Measurements from ENCODE around the gene TTF1.

Gene TTF1

DNA sequence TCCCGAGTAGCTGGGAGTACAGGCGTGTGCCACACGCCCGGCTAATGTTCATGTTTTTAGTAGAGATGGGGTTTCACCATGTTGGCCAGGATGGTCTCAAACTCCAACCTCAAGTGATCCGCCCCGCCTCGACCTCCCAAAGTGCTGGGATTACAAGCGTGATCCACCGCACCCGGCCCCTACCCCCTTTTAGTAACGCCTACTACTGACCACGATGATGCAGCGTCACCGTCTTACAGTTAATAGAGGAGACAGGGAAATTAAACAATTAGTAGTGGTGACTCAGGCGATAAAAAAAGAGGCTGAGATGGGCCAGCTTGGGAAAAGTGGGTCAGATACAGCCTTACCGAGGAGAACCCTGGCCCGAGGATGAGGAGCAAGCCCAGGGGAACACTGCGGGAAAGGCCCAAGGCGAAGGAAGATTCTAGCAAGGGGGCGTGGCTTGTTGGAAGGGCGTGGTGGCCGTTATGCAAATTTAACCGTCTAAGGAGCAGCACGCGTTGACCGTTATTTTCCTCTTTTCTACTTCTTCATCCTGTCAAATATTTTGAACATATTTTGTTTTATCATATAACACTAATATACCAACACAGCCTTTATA, 50.2 kb downstream of the TTF1 start:
- no peak for DNase-seq

DNA sequence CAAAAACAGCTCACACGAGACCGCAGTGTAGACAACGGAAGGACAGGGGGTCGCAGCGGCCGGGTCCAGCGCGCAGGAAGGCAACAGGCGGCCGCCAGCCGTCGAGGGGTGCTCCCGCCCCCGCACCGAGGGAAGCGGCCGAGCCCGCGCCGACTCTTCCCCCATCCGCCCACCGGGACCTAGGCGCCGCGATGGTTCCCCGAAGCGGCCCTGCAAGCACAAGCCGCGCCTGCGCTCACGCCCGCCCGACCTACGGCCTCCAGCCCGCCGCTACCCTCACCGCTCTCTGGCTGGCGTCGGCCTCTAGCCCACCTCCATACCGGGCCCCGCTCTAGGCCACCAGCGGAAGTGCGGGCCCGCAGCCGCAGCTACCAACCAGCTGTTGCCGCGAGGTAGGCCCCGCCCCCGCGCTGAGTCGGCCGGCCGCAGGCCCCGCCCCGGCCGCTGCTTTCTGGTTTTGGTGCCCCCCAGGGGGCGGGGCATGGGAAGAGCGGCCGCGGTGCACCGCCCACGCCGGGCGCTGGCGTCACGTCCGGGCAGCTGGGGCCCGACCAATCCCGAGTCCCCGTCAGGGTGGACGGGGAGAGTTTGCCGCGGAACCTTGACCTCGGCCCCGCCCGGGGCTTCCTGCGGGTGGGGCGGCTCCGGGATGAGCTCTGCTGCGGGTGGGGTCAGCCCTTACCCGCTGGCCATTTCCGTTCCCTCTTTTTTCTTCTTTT, 51.8 kb downstream of the TTF1 start, which contains the start of gene SETX:
Gene SETX (minus strand): TSS at position 350 of the 719 bp plus-strand sequence. CDS start 5,558 bp downstream, outside the sequence.
- peak; percentile 94 for DNase-seq

DNA sequence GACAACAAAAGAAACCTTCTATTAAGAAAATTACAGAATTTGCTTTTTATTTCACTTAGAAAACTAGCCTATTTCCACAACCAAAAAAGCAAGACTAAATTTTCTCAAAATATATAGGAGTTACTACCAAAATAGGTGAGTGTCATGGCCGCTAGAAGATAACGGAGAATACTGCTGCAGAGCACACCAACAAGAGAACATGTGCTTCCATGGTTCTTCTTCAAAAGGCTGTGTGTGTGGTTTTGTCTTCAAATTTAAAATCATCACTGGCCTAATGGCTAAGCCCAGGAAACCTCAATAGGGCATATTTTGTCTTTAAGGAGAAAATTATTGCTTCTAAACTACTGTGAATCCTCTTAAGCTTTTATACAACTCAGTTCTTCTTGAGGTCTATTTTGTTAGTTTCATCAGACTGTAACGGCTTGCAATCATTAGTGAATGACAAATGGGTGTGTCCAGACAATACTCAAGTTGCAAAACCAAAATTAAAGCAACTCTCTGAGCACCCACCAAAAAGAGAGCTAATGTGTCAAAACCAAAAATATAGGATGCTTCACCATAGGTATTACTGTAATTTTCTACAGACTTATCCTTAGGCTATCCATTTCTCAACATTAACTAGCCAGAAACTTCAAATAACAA, 55.1 kb downstream of the TTF1 start:
- no peak for DNase-seq

DNA sequence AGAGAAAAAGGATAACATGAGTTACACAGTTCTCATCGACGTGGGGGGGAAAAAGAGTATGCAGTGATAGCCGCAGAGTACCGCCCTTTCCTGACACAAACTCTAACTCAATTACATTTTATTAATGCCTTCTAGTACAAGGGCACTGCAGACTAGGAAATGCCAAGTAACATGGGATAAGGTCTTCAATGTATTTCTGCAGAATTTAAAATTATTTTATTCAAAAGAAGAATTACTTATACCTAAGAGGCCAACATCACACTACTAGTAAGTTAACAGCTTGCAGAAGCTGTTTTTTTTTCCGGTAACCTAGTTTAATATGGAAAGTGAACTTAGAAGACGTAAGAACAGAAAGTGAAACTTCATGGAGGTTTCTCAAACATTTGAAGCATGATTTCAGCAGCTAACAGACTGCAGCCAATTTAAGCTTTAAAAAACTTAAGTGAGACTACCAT, 55.8 kb downstream of the TTF1 start:
- DNase-seq = no peak

DNA sequence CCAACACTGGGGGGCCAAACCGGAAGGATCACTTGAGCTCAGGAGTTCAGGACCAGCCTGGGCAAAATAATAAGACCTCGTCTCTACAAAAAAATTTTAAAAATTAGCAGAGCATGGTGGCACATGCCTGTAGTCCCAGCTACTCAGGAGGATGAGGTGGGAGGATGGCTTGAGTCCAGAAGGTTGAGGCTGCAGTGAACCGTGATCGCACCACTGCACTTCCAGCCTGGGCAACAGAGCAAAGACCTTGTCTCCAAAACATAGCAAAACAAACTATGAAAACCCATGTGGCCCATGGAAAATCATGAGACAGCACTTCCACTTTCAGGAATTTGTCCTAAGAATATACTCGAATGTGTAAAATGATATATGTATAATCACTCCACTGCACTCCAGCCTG, 58.0 kb downstream of the TTF1 start:
- no peak for DNase-seq

DNA sequence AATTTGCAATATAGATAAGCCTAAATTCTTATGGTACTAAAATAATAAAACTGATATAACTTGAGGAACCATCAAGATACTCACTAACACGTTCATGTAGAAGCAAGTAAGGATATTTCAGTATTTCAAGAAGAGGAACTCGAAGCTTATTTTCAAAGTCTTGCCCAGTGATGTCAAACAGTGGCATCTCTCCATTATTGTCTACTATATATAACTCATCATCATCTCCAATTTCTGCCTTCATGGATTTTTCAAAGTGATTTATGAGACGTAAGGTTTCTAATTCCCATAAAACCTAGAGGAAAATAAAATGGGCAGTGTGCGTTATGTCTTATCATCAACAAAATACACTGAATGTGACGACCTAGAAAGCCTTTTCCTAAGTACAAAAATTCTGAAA, 60.5 kb downstream of the TTF1 start:
- no peak for DNase-seq

DNA sequence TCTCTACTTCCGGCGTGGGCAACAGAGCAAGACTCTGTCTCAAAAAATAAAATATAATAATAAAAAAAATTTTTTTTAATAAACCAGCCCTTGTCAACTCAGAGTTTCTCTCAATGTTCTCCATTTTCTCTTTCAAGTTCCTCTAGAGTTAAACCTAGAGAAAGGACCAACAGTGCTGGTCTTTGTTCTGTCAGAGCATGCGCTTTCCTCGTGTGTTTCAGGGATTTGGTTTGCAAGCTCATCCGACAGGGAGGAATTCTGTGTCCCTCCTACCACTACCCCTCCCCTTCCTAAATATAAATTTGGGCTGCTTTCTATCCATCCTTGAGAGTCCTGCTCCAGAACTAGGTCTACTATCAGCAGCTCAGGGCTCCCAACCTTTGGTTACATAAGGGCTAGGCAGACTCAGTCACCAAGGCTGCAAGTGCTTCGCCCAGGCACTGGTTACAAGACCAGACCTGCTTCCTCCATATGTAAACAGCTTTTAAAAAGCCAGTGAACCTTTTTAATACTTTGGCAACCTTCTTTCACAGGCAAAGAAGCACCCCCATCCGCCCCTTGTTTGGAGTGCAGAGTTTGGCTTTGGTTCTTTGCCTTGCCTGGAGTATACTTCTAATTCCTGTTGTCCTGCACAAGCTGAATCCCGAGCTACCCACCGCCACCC, 65.3 kb downstream of the TTF1 start:
- no peak for DNase-seq

DNA sequence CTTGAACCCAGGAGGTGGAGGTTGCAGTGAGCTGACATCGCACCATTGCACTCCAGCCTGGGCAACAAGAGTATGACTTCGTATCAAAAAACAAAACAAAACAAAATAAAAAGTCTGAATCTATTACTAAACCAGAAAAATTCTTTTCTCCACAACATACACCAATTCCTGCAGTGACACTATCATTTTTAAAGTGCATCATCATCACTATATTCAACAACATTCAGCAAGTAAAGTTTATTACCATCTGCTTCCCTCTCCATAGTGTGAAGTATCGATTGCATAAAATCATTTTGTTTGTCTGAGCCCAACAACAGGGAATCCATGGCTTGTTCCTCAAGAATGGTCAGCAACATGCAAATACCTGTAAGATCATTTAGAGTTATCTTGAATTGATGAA, 72.3 kb downstream of the TTF1 start:
- no peak for DNase-seq

DNA sequence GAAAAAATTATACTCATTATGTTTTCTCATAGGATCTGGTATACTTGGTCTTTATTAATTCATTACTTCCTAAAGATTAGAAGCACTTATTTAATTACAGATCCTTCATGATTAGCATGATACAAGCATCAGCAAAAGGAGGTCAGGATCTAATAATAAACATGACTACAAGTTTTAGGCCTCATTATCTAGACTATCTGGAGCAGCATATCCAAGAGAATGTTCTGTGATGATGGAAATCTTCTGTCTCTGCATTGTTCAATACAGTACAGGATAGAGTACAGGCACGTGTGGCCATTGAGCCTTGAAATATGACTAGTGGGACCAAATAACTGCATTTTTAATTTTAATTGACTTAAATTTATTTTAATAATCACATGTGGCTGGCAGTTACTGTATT, 73.1 kb downstream of the TTF1 start:
- no peak for DNase-seq

DNA sequence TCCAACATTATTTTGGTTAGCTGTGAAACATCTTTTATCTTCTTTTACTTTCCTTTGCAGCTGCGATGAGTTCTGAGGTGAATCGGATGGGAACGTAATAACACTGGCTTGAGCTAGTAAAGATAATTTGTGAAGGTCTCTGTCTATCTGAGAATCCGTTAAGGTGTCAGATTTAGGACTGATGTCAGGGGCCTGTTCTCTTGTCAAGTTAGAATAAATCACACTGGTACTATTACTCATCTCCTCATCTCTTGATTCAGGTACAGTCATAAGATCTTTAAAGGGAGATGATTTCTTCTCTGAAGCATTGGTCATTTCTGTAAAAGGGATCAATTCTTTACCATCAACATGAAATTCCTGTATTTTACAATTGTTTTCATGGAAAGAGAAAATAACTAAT, 78.1 kb downstream of the TTF1 start:
- DNase-seq = no peak

DNA sequence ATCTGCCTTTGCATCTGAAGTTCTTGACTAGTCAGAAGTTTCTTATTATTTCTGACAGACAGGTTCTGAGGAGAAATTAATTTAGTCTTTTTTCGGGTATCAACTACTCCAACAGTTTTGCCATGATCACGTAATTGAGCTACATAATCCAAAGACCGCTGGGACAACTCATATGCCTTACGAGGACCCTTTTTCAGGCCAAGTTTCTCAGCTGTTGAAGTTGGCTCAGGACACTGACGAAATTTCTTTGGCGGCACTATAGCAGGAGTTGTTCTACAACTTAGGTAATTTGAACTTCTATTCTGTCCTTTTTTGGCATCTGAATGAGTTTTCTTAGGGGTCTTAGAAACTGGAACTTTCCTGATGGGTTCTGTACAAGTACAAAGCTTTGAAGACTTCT, 79.1 kb downstream of the TTF1 start:
- DNase-seq = no peak

All from activated CD4-positive, alpha-beta T cell treated with anti-CD3 and anti-CD28 coated beads, Interleukin-2, amount 50 U/mL, for 4 hours (primary cell).